Measurements from ENCODE around the gene SLC51A.

SLC51A gene

DNA sequence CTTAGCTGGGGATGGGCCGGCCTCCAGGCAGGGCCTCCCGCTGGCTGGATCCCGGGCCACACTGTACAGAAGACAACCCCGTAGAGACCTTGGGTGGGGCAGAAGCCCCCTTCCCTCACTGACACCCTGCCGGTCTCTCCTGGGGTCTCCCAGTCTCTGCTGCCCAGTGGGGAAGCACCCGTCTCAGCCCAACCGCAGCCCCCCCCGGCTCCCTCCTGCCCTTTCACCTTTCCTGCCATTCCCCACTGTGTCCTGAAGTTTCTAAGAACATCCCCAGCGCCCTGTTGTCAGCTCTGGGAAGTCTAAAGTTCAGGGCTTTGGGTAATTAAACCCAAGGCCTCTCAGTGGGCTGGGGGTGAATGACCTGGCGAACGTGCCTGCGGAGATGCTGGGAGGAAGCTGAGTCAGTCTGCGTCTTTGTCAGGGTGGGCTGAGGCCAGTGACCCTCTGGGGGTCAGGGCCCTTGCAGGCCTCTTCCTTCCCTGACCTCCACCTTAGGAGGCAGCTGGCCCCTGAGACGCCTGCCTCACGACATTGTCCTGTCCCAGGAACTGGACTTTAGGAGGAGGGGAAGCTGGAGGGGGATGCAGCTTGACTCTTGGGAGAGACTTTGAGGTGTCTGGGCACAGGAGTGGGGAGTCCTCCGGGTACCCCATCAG lies 1.4 kb upstream of the SLC51A start:
- Histone ChIP-seq H2AFZ (ENCODE audit: low read length) (no peak overlapping the region), H3K9me2 (ENCODE audit: low read depth, low read length) (no peaks in the 10 kb centered on the region), H3K4me1 (ENCODE audit: insufficient read depth, low read length, severe bottlenecking) (peaks cover 12% of the 10 kb centered on the region), H3K4me2 (ENCODE audit: low read length) (no peak overlapping the region), H3K27ac (ENCODE audit: low read depth, low read length, poor library complexity, severe bottlenecking) (no peak overlapping the region), H3K27me3 (ENCODE audit: insufficient read depth, low read length) (no peaks in the 10 kb centered on the region; the same call in 1 of the 2 replicates), H4K20me1 (ENCODE audit: insufficient read depth, low read length) (no peaks in the 10 kb centered on the region), H3F3A (ENCODE audit: insufficient read depth, low read length) (no peaks in the 10 kb centered on the region), H3K79me2 (ENCODE audit: insufficient read depth, low read length) (no peaks in the 10 kb centered on the region), H3K4me3 (ENCODE audit: low read depth, low read length, poor library complexity, severe bottlenecking) (no peak overlapping the region), H3K9ac (ENCODE audit: low read length) (no peak overlapping the region), H3K9me3 (ENCODE audit: low read length) (no peaks in the 10 kb centered on the region), H3K36me3 (ENCODE audit: insufficient read depth, low read length) (no peaks in the 10 kb centered on the region)
- TF ChIP-seq, protein P1, sequence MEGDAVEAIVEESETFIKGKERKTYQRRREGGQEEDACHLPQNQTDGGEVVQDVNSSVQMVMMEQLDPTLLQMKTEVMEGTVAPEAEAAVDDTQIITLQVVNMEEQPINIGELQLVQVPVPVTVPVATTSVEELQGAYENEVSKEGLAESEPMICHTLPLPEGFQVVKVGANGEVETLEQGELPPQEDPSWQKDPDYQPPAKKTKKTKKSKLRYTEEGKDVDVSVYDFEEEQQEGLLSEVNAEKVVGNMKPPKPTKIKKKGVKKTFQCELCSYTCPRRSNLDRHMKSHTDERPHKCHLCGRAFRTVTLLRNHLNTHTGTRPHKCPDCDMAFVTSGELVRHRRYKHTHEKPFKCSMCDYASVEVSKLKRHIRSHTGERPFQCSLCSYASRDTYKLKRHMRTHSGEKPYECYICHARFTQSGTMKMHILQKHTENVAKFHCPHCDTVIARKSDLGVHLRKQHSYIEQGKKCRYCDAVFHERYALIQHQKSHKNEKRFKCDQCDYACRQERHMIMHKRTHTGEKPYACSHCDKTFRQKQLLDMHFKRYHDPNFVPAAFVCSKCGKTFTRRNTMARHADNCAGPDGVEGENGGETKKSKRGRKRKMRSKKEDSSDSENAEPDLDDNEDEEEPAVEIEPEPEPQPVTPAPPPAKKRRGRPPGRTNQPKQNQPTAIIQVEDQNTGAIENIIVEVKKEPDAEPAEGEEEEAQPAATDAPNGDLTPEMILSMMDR (IDR thresholded peaks at IDR 0.05; ENCODE audit: low read length) = no peak
- no peak for TF ChIP-seq EZH2 (IDR thresholded peaks at IDR 0.05; ENCODE audit: borderline replicate concordance, low read length)

DNA sequence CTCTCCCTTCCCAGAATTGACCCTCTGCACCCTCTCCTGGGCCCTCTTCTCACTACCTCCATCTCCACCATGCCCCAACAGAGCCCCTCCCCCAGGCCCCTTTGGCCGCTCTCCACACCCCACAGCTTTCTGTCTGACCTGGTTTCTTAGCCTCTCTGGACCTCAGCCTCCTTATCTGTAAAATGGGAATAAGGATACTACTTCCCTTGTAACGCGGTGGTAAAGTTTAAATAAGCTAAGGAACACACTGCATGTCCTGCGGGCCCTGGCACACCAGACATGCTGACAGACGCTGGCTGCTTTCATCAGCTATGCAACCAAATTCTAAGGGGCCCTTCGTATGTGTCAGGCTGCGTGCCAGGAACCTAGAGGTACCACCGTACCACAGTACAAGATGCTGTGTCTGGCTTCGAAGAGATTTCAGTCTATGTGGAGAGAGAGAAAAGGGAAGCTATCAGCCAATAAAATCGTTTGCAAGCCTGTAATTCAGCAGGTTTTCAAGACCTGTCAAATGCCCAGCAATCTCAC lies 777 bp upstream of the SLC51A start:
- Histone ChIP-seq H4K20me1 (ENCODE audit: insufficient read depth, low read length) (no peaks in the 10 kb centered on the region), H2AFZ (ENCODE audit: low read length) (no peak overlapping the region), H3F3A (ENCODE audit: insufficient read depth, low read length) (no peaks in the 10 kb centered on the region), H3K27me3 (ENCODE audit: insufficient read depth, low read length) (no peaks in the 10 kb centered on the region; the same call in 1 of the 2 replicates), H3K27ac (ENCODE audit: low read depth, low read length, poor library complexity, severe bottlenecking) (no peak overlapping the region), H3K9me3 (ENCODE audit: low read length) (no peaks in the 10 kb centered on the region), H3K9me2 (ENCODE audit: low read depth, low read length) (no peaks in the 10 kb centered on the region), H3K79me2 (ENCODE audit: insufficient read depth, low read length) (no peaks in the 10 kb centered on the region), H3K36me3 (ENCODE audit: insufficient read depth, low read length) (no peaks in the 10 kb centered on the region), H3K9ac (ENCODE audit: low read length) (no peak overlapping the region), H3K4me1 (ENCODE audit: insufficient read depth, low read length, severe bottlenecking) (peaks cover 12% of the 10 kb centered on the region), H3K4me2 (ENCODE audit: low read length) (no peak overlapping the region), H3K4me3 (ENCODE audit: low read depth, low read length, poor library complexity, severe bottlenecking) (no peak overlapping the region)
- TF ChIP-seq, protein P1 (IDR thresholded peaks at IDR 0.05; ENCODE audit: low read length) = no peak
- no peak for TF ChIP-seq EZH2 (IDR thresholded peaks at IDR 0.05; ENCODE audit: borderline replicate concordance, low read length)

DNA sequence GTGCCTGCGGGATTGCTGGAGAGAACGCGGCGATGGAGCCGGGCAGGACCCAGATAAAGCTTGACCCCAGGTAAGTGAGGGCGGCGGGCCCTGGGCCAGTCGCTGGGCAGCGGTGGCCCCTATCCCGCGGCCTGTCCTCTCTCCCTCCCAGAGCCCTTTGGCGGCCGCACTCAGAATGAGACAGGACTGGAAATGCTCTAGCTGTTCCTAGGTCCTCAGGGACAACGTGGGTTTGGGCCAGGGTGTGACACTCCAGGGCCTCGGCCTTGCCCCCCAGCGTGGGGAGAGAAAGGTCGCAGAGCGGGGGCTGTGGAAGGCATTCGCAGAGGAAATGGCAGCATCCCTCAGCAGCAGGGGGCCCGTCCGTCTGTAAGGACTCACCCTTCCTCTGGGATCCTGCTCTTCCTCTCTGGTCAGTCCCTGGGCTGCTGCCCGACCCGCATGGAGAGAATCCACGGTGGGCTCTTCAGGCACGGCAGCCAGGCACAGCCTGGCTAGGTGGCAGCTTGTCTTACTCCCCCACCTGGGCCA lies 412 bp downstream of the SLC51A start:
- no peaks in the 10 kb centered on the region for H3K36me3 ChIP-seq (ENCODE audit: insufficient read depth, low read length)
- H3F3A ChIP-seq (ENCODE audit: insufficient read depth, low read length) = no peaks in the 10 kb centered on the region
- no peak overlapping the region for H3K4me3 ChIP-seq (ENCODE audit: low read depth, low read length, poor library complexity, severe bottlenecking)
- no peaks in the 10 kb centered on the region for H3K79me2 ChIP-seq (ENCODE audit: insufficient read depth, low read length)
- H4K20me1 ChIP-seq (ENCODE audit: insufficient read depth, low read length) = no peaks in the 10 kb centered on the region
- H3K9me2 ChIP-seq (ENCODE audit: low read depth, low read length) = no peaks in the 10 kb centered on the region
- no peak overlapping the region for H3K27ac ChIP-seq (ENCODE audit: low read depth, low read length, poor library complexity, severe bottlenecking)
- H2AFZ ChIP-seq (ENCODE audit: low read length) = no peak overlapping the region
- no peak overlapping the region for H3K9ac ChIP-seq (ENCODE audit: low read length)
- TF ChIP-seq, protein P1 (IDR thresholded peaks at IDR 0.05; ENCODE audit: low read length) = no peak
- no peak for TF ChIP-seq EZH2 (IDR thresholded peaks at IDR 0.05; ENCODE audit: borderline replicate concordance, low read length)
- H3K4me2 ChIP-seq (ENCODE audit: low read length) = no peak overlapping the region
- no peaks in the 10 kb centered on the region; the same call in 1 of the 2 replicates for H3K27me3 ChIP-seq (ENCODE audit: insufficient read depth, low read length)
- no peaks in the 10 kb centered on the region for H3K9me3 ChIP-seq (ENCODE audit: low read length)
- H3K4me1 ChIP-seq (ENCODE audit: insufficient read depth, low read length, severe bottlenecking) = peaks cover 12% of the 10 kb centered on the region

Measured in OCI-LY1 (cell line).